ENCODE data around the gene TOMM22.
A peak's percentile ranks its signal among the peaks of the same experiment; 100 is the strongest.

Gene TOMM22

DNA sequence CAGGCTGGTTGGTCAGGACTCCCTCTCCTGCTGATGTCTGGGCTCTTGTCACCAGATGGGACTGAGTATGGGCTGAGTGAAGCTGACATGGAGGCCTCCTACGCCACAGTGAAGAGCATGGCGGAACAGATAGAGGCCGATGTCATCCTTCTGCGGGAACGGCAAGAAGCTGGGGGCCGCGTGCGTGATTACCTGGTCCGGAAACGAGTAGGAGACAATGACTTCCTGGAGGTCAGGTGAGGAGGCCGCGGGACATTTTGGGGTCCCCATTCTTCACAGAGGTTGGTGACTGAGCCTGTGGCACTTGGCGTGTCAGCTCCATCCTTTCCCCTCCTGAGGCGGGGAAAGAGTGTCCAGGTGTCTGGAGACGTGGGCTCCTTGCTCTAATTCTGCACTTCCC lies 34.1 kb downstream of the TOMM22 start:
- DNase-seq, result no peak

DNA sequence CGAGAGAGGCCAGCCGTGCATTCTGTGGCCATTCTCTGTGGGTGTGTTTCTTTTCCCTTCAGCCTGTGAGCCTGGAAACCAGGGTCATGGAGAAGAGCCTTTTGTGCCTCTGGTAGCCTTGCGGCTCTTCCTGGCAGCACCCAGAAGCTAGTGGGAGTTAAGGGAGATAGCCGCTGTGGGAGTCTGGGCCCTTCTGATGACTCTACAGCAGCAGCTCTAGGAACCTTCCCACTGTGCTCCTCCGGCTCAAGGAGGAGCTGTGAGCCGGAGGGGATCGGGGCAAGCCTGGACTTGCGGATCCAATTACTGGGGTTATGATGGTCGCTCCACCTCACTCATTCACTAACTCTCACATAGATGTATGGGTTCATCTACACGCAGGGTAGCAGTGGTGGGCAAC lies 34.5 kb downstream of the TOMM22 start:
- no peak for DNase-seq

DNA sequence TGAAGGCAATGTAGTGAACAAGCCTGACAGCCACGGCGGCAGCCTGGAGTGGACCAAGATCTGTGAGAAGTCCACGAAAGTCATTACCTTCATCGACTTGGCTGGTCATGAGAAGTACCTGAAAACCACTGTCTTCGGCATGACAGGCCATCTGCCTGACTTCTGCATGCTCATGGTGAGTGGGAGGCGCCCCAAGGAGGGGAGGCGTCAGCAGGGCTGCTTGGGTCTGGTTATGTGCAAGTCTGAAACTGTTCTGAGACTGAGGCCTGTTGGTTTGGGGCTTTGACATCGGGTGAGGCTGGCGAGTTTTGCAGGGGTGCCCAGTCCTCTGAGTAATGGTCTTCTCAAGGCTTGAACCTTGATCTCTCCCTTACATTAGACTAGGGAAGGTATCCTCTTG lies 35.1 kb downstream of the TOMM22 start:
- DNase-seq, result no peak

DNA sequence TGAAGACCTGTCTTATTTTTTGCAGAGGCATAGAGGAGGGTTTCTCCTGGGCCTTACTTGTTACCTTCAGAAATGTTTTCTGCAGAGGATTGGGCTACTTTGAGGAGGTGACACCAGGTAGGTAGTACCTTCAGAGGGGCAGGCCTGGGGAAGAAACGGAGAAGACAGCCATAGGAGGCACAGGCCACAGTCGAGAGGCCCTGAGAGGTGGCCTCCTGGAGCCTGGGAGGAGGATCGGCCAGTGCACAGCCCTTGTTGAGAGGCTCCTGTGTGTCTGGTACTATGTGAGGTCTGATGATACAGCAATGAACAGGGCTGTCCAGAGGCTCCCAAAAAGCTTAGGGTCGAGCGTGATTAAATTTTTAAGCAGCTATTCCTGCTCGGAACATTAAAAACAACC lies 35.5 kb downstream of the TOMM22 start:
- no peak for DNase-seq

DNA sequence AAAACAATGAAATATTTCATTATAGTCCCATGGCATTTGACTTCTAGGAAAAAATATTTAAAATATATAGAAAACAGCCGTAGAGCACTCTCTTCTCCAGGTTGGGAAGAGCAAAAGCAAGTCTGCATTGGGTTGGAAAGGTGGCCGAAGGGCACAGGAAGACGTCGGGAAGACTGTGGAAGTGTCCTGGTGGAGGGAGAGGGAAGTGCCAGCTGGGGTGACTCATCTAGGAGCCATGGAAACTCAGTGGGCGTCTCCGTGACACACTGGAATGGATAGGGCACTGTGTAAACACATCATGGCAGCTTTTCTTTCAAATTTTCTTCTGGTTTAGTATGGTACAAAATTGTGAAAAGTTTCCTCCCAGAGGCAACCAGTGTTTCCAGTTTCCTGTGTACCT lies 36.7 kb downstream of the TOMM22 start:
- DNase-seq, result no peak

DNA sequence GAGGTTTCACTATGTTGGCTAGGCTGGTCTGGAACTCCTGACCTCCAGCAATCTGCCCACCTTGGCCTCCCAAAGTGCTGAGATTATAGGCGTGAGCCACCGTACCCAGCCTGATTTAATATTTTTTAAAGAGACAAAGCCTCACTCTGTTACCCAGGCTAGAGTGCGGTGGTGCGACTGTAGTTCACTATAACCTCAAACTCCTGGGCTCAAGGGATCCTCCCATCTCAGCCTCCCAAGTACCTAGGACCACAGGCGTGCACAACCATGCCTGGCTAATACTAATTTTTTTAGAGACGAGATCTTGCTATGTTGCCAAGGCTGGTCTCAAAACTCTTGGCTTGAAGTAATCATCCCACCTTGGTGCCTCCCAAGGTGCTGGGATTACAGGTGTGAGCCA lies 37.4 kb downstream of the TOMM22 start:
- DNase-seq, result no peak

DNA sequence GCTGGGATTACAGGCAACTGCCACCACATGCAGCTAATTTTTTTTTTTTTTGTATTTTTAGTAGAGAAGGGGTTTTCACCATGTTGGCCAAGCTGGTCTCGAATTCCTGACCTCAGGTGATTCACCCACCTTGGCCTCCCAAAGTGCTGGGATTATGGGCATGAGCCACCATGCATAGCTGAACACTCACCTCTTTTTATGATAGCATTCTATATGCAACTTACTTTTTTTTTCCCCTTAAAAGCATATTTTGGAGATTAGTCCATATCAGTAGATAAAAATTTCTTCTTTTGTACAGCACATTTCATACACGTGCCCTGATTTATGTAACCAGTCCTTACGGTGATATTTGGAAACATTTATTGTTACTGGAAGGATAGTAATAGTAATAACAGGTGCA lies 38.6 kb downstream of the TOMM22 start:
- DNase-seq, result no peak

DNA sequence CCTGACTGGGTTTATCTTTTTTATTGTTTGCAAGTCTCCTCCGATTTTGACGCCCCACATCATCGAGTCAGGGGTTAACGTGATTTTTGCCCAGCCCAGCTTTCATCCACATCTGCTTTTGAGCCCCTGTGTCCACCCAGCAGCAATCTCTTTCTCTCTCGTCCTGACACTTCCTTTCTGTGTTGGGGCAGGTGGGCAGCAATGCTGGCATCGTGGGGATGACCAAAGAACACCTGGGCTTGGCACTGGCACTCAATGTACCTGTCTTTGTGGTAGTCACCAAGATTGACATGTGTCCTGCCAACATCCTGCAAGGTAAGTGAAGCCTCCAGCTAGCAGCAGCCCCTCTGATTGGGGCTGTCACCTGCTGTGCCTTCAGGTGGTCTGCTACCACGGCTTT lies 39.8 kb downstream of the TOMM22 start:
- no peak for DNase-seq

DNA sequence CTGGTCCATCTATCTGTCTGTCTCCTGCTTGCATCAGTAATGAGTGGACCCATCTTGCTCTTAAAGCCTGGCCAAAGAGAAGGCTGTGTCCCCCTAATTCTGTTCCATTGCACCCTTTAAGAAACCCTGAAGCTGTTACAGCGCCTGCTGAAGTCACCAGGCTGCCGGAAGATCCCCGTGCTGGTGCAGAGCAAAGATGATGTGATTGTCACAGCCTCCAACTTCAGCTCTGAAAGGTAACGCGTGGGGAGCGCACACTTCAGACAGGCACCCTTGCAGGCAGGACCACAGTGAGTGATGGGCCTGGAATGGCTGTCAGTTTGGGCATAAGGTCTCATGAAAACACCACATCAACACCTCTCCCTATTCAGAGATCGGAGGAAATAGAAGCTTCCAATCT lies 42.4 kb downstream of the TOMM22 start:
- no peak for DNase-seq

DNA sequence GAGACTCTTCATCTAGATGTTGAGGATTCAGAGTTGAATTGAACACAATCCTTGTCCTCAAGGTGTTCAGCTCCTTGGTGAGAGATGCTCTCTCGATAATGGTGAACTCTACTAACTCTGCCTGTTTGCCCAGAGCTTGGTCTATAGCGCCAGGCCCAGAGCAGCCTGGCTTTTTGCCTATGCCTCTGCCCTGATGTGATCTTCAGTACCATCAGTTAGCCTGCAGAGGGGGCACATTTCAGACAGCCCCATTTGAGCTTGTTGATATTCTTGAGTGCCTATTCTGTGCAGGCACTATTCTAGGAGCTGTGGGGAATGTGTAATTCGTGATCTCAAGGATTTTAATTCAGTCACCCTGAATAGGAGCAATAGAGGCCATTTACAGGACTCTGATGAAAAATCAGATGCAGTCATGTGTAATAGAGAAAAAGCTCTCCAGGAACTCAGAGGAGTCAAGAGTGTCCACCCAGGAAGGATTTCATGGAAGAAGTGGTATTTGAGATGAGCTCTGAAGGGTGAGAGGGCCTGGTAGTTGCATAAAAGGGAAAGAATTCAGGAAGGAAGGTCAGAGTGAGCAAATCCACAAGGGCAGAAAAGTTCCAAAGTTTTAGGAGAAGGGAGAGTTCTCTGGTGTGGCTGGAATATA lies 43.3 kb downstream of the TOMM22 start:
- peak; percentile 33 for DNase-seq

DNA sequence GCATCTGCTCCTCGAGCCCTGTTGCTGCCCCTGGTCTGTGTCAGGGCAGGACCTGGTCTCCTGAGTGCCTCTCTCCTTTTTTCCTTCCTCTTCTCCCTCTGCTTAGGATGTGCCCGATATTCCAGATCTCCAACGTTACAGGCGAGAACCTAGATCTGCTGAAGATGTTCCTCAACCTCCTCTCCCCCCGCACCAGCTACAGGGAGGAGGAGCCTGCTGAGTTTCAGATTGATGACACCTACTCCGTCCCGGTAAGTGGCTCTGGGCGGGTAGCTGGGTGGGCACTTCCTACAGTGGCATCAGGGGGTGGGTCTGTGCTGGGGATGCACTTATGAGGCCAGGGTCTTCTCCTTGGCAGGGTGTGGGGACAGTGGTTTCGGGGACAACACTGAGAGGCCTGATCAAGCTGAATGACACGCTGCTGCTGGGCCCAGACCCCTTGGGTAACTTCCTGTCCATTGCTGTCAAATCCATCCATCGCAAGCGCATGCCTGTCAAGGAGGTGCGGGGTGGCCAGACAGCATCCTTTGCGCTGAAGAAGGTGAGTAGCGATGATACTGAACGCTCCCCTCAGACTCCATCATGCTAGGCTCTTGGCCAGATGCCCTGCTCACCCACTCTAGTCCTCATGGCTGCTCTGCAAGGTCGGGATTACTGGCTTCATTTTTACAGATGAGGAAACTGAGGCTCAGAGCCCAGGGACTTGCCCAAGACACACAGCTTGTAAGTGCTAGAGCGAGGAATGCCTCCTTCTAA lies 44.3 kb downstream of the TOMM22 start:
- no peak for DNase-seq

DNA sequence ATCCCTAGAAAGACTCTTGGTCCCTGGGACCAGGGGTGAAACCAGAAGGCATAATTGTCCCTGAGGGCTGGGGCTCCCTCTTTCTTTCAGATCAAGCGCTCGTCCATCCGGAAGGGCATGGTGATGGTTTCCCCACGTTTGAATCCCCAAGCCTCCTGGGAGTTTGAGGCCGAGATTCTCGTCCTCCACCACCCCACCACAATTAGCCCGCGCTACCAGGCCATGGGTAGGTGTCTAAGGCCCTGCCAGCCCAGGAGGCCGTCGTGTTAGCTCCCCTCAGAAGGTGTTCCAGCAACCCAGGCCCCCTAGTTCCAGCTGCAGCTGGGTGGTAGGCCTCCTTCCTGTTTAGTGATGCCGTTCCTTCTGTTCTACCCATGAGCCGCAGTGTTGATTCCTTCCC lies 45.4 kb downstream of the TOMM22 start:
- DNase-seq, result no peak

DNA sequence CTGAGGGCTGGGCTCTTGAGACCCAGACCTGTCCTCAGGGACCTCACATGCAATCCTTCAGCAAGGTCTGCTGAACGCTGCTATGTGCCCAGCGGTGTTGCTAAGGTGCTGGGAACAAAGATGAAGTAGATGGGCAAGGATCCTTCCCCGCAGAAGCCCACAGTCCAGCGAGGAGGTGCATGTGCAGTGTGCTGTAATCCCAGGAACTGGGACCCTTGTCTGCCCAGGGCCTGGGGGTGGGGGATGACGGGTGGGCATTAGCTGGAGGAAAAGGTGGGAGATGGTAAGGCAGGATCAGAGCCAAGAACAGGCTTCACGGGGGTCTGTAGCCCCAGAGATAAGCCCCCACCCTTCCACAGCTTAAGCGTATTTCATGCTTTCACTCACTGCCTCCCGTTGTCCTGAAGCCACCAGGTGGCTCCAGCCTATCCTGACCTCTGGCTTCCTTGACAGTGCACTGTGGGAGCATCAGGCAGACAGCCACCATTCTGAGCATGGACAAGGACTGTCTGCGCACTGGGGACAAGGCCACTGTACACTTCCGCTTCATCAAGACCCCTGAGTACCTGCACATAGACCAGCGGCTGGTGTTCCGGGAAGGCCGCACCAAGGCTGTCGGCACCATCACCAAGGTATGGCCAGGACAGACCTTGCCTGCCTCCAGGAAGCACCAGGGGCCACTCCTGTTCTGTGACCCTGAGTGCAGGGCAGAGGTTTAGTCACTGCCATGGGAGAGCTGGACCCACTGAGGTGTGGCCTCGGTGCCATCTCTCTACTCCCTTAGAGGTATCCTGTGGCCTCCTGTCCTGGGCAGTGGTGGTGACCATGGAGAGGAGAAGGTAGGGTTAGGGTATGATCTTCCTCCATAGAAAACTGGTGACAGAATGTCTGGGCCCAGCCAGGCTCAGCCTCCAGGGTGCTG lies 46.0 kb downstream of the TOMM22 start:
- DNase-seq, result no peak

DNA sequence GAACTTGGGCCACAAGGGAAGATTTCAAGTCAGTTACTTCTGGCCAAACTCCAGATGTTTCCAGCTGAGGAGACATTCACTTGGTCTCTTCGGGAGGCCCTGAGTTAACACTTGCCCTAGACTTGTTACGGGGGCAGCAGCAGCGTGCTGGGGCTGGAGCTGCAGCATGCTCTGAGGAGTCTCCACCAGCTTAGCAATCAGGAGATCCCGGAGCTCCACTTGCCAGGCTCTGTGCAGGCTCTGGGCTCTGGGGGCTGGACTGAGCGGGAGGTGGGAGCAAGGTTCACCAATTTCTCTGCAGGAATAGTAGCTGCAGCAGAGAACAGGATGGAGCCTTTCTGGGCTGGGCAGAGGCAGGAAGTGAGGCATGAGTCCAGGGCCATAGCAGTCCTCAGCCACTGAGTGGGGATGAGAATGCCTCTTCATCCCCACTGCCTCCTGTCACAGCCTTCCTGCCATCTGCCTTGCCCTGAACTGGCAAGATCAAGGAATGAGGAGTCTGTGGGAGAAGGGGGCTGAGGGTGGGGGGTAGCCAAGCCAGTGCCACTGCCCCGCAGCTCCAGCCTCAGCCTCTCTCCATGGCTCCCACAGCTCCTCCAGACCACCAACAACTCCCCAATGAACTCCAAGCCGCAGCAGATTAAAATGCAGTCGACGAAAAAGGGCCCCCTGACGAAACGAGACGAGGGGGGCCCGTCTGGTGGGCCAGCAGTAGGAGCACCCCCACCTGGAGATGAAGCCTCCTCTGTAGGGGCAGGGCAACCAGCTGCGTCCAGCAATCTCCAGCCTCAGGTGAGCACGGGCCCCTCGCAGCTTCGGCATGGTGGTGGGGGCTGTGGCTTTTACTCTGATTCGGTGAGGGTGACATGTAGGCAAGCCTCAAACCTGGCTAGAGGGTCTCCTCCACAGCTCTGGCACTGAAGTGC lies 47.4 kb downstream of the TOMM22 start:
- no peak for DNase-seq

DNA sequence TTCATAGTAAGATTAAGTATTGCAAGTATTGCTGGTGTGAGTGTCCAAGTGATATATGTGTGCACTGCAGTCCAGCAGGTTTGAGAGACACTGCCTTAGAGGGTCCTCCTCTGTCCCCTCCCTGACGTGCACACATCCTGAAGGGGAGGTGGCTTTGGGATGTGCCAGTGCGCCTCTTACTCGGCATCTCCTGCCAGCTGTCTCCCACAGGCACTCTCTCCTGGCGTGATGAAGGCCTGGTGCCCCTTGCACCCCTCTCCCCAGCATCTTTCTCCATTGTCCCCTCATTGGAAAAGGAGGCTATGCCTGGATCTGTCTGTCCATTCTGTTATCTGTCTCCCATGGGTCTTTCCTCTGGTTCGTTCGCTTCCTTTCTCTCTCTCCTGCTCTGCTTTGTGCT lies 48.2 kb downstream of the TOMM22 start:
- DNase-seq, result no peak

DNA sequence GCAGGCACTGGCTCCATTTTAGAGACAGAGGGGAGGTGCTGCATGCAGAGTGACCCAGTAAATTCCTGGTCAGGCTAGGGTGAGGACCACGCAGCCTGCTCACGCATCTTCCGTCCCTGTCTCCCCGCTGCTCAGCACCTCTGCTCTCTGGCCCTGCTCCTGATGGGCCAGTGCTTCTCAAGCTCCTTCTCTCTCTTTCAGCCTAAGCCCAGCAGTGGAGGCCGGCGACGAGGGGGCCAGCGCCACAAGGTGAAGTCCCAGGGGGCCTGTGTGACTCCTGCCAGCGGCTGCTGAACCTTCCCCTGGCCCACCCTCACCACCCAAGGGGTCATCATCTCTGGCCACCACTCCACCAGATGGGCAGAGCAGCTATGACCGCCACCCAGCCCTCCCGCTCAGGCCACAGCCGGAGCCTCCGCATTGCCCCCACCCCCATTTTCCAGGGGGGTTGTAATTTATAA lies 48.7 kb downstream of the TOMM22 start:
- no peak for DNase-seq

DNA sequence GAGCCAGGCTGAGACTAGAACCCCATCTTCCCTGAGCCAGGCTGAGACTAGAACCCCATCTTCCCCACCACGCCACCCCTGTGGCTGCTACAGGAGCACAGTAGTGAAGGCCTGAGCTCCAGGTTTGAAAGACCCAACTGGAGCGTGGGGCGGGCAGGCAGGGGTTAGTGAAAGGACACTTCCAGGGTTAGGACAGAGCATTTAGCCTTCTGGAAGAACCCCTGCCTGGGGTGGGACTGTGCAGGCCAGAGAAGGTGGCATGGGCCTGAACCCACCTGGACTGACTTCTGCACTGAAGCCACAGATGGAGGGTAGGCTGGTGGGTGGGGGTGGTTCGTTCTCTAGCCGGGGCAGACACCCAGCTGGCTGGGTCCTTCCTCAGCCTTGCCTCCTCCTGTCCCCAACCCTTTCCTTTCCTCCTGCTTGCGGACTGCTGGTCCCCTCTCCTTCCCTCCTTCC lies 50.0 kb downstream of the TOMM22 start:
- DNase-seq, result no peak

DNA sequence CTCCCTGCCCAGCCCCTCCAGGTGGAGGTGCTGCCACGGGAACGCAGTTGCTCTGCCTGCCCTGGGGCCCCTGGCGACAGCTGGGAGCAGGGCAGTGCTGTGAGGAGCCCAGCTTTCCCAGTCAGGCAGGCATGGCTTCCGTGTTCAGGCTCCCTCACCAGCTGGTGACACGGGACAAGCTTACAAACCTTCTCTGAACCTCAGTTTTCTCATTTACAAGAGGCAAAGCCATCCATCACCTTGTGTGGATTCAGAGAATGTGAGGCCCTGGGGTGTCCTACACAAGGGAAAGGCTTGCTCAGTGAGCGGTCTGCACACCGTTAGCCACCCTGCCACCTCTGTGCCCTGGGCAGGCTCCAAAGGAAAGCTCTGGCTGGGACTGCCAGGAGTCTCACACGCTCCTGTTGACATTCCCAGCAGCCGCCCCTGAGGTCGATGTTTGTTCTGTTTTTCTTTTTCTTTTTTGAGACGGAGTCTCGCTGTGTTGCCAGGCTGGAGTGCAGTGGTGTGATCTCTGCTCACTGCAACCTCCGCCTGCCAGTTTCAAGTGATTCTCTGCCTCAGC lies 50.6 kb downstream of the TOMM22 start:
- DNase-seq, result no peak

DNA sequence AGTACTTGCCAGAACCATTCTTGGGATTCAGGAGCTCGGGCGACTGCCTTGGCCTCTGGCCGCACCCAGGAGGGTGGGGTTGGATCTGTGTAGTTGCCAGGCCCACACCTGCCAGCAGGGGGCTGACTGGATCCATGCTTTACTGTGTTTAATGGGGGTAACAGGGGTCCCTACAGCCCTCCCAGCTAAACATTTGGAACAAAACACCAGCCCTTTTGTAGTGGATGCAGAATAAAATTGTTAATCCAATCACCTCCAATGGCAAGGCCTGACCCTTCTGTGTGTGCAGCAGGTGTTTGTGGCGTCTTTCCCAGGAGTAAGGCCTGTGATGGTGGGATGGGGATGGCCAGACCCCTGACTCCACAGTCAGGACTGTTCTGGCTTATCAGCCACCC lies 51.6 kb downstream of the TOMM22 start:
- DNase-seq, result no peak

DNA sequence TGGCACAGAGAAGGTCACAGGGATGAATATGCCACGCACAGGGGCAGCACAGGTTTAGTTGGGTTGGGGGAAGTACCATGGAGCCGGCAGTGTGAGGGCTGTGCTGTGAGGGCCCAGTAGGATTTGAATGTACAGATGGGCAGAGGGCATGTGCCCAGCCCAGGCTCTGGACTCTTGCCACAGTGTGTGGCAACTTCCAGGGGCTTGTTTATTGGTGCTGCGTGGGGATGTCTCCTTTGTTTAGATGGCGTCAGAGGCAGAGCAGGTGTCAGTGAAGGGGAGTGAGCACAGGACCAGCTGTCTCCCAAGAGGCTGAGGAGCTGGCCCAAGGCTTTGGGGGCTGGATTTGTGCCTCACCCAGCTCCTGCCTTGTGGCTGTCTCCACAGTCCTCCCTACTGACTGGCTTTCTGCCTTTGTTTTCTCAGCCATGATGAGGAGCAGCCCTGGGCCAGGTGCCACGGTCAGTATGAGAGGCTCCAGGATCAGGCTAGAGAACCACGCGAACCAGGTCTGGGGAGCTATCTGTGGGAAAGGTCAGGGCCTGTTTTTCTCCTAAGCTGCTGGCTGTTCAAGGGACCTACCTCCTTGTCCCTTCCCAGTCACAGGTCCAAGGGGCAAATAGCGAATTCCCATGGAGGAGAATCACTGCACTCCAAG lies 52.1 kb downstream of the TOMM22 start:
- DNase-seq, result no peak

DNA sequence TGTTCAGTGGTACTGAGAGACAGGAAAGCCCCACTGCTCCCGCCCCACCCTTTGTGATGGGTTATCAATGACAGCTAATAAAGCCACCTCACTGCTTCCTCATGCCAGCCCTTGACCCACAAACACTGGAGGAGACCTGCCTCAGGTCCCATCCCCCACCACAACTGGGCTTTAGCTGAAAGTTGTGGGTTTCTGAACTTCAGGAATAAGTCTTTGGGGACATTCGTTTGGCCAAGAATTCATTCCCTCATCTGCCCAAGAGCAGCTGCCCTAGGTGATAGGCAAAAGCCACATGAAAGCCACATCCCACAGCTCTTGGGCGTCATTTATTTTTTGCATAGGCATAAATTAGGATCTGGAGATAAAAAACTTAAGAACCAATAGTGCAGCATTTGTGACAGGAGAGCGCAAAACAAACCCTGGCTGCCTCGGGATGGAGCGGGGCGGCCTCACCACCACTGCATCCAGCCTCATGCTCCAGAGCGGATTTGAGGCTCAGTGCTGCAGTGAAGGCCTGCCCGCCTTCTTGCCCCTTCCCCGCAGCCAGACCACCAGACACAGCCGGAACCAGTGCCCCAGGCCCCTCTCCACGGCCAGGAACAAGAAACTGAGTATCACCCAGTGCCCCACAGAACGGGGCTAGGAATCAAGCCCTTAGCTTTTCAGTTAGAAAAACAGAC lies 52.8 kb downstream of the TOMM22 start:
- DNase-seq, result no peak

Measured in MV-4-11 (cell line).